Measurements from ENCODE around the gene UST. TPM values are rescaled to one million over a fixed set of nuclear protein-coding genes. Genes with fewer than 3 reads are reported as not detected.

The UST gene
- total and polyA plus RNA-seq, 4 donors = 0.24 to 2.7 (median 0.87) TPM

GRCh38 chr6:149063468-149063867 is 316.6 kb downstream of the UST start:
- no peaks in the 10 kb centered on the region for H3K27me3 ChIP-seq (ENCODE audit: control insufficient read depth in 4 of 4, insufficient read depth in 4 of 4, low read length in 3 of 4)
- no peak overlapping the region for H3K9ac ChIP-seq (ENCODE audit: low read depth in 1 of 2, low read length in 2 of 2)
- H3K9me3 ChIP-seq (ENCODE audit: control insufficient read depth in 4 of 4, low read length in 3 of 4) = no peaks in the 10 kb centered on the region
- H3K4me3 ChIP-seq (ENCODE audit: low read depth in 1 of 3, low read length in 3 of 3) = no peak overlapping the region
- 96% methylated on average over 3 of the region's 3 CpGs for WGBS
- H3K4me1 ChIP-seq (ENCODE audit: control insufficient read depth in 4 of 4, insufficient read depth in 4 of 4, low read length in 3 of 4) = peaks cover 0 to 30% (median 22%) of the 10 kb centered on the region in 4 donors
- no peak for DNase-seq (ENCODE audit: low spot score)
- TF ChIP-seq GABPA (IDR thresholded peaks at IDR 0.05 in 1 of 2, conservative IDR thresholded peaks at IDR 0.05 in 1 of 2) (no peak), HNF4G (IDR thresholded peaks at IDR 0.05) (no peak), SP1 (IDR thresholded peaks at IDR 0.05) (no peak)
- no peaks in the 10 kb centered on the region for H3K36me3 ChIP-seq (ENCODE audit: control insufficient read depth in 4 of 4, insufficient read depth in 3 of 4, low read depth in 1 of 4, low read length in 3 of 4)
- H3K27ac ChIP-seq (ENCODE audit: low read depth in 1 of 2, low read length in 2 of 2) = no peak overlapping the region

- TF ChIP-seq GABPA (IDR thresholded peaks at IDR 0.05 in 1 of 2, conservative IDR thresholded peaks at IDR 0.05 in 1 of 2) (no peak), JUND (IDR thresholded peaks at IDR 0.05) (no peak), FOXA2 (IDR thresholded peaks at IDR 0.05) (no peak), ATF3 (IDR thresholded peaks at IDR 0.05) (no peak)
- Histone ChIP-seq H3K27ac (ENCODE audit: low read depth in 1 of 2, low read length in 2 of 2) (no peak overlapping the region), H3K4me1 (ENCODE audit: control insufficient read depth in 4 of 4, insufficient read depth in 4 of 4, low read length in 3 of 4) (peaks cover 0 to 30% (median 22%) of the 10 kb centered on the region in 4 donors), H3K9ac (ENCODE audit: low read depth in 1 of 2, low read length in 2 of 2) (no peak overlapping the region), H3K4me3 (ENCODE audit: low read depth in 1 of 3, low read length in 3 of 3) (no peak overlapping the region), H3K9me3 (ENCODE audit: control insufficient read depth in 4 of 4, low read length in 3 of 4) (no peaks in the 10 kb centered on the region), H3K36me3 (ENCODE audit: control insufficient read depth in 4 of 4, insufficient read depth in 3 of 4, low read depth in 1 of 4, low read length in 3 of 4) (no peaks in the 10 kb centered on the region), H3K27me3 (ENCODE audit: control insufficient read depth in 4 of 4, insufficient read depth in 4 of 4, low read length in 3 of 4) (no peaks in the 10 kb centered on the region)
- WGBS = 91% methylated on average over 5 of the region's 5 CpGs
- DNase-seq (ENCODE audit: low spot score) = no peak
Observed at GRCh38 chr6:149064001-149064659, 317.3 kb downstream of the UST start.

DNA sequence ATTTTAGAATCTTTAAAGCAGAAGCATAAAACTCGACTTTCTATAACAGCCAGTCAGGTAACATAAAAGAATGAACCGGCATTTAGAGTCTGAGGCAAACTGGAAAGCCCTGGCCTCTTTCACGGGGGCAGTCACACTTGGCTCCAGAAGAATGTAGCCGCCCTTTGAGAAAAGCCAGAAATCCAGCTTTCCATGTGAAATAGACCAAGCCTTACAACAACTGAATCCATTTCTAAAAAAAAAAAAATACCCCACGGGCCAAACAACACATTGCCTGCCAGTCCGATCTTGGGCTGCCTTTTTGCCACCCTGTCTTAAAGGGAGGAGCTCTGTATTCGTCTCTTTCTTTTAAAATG is 317.8 kb downstream of the UST start:
- no peaks in the 10 kb centered on the region for H3K27me3 ChIP-seq (ENCODE audit: control insufficient read depth in 4 of 4, insufficient read depth in 4 of 4, low read length in 3 of 4)
- TF ChIP-seq YY1 (IDR thresholded peaks at IDR 0.05) = no peak
- H3K9ac ChIP-seq (ENCODE audit: low read depth in 1 of 2, low read length in 2 of 2) = no peak overlapping the region
- DNase-seq (ENCODE audit: low spot score) = no peak
- 90% methylated on average over 7 of the region's 7 CpGs for WGBS
- peaks cover 0 to 30% (median 22%) of the 10 kb centered on the region in 4 donors for H3K4me1 ChIP-seq (ENCODE audit: control insufficient read depth in 4 of 4, insufficient read depth in 4 of 4, low read length in 3 of 4)
- no peak overlapping the region for H3K4me3 ChIP-seq (ENCODE audit: low read depth in 1 of 3, low read length in 3 of 3)
- no peak overlapping the region for H3K27ac ChIP-seq (ENCODE audit: low read depth in 1 of 2, low read length in 2 of 2)
- H3K36me3 ChIP-seq (ENCODE audit: control insufficient read depth in 4 of 4, insufficient read depth in 3 of 4, low read depth in 1 of 4, low read length in 3 of 4) = no peaks in the 10 kb centered on the region
- no peaks in the 10 kb centered on the region for H3K9me3 ChIP-seq (ENCODE audit: control insufficient read depth in 4 of 4, low read length in 3 of 4)

GRCh38 chr6:149065121-149065520 is 318.3 kb downstream of the UST start:
- no peaks in the 10 kb centered on the region for H3K27me3 ChIP-seq (ENCODE audit: control insufficient read depth in 4 of 4, insufficient read depth in 4 of 4, low read length in 3 of 4)
- WGBS = 71% methylated on average over 4 of the region's 4 CpGs
- H3K4me3 ChIP-seq (ENCODE audit: low read depth in 1 of 3, low read length in 3 of 3) = no peak overlapping the region
- no peak overlapping the region for H3K9ac ChIP-seq (ENCODE audit: low read depth in 1 of 2, low read length in 2 of 2)
- DNase-seq (ENCODE audit: low spot score) = no peak
- H3K36me3 ChIP-seq (ENCODE audit: control insufficient read depth in 4 of 4, insufficient read depth in 3 of 4, low read depth in 1 of 4, low read length in 3 of 4) = no peaks in the 10 kb centered on the region
- H3K9me3 ChIP-seq (ENCODE audit: control insufficient read depth in 4 of 4, low read length in 3 of 4) = no peaks in the 10 kb centered on the region
- peaks cover 0 to 30% (median 22%) of the 10 kb centered on the region in 4 donors for H3K4me1 ChIP-seq (ENCODE audit: control insufficient read depth in 4 of 4, insufficient read depth in 4 of 4, low read length in 3 of 4)
- no peak overlapping the region for H3K27ac ChIP-seq (ENCODE audit: low read depth in 1 of 2, low read length in 2 of 2)
- TF ChIP-seq, protein P1, sequence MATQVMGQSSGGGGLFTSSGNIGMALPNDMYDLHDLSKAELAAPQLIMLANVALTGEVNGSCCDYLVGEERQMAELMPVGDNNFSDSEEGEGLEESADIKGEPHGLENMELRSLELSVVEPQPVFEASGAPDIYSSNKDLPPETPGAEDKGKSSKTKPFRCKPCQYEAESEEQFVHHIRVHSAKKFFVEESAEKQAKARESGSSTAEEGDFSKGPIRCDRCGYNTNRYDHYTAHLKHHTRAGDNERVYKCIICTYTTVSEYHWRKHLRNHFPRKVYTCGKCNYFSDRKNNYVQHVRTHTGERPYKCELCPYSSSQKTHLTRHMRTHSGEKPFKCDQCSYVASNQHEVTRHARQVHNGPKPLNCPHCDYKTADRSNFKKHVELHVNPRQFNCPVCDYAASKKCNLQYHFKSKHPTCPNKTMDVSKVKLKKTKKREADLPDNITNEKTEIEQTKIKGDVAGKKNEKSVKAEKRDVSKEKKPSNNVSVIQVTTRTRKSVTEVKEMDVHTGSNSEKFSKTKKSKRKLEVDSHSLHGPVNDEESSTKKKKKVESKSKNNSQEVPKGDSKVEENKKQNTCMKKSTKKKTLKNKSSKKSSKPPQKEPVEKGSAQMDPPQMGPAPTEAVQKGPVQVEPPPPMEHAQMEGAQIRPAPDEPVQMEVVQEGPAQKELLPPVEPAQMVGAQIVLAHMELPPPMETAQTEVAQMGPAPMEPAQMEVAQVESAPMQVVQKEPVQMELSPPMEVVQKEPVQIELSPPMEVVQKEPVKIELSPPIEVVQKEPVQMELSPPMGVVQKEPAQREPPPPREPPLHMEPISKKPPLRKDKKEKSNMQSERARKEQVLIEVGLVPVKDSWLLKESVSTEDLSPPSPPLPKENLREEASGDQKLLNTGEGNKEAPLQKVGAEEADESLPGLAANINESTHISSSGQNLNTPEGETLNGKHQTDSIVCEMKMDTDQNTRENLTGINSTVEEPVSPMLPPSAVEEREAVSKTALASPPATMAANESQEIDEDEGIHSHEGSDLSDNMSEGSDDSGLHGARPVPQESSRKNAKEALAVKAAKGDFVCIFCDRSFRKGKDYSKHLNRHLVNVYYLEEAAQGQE (IDR thresholded peaks at IDR 0.05) = no peak
- no peak for TF ChIP-seq RXRA (IDR thresholded peaks at IDR 0.05)
- TF ChIP-seq SP1 (IDR thresholded peaks at IDR 0.05) = no peak
- TF ChIP-seq FOXA1 (IDR thresholded peaks at IDR 0.05) = no peak
- TF ChIP-seq JUND (IDR thresholded peaks at IDR 0.05) = no peak
- TF ChIP-seq HNF4G (IDR thresholded peaks at IDR 0.05) = no peak
- no peak for TF ChIP-seq FOXA2 (IDR thresholded peaks at IDR 0.05)
- TF ChIP-seq TAF1 (conservative IDR thresholded peaks at IDR 0.05) = no peak
- TF ChIP-seq CTCF (IDR thresholded peaks at IDR 0.05; ENCODE audit: low read depth, low read length, missing input control) = no peak
- no peak for TF ChIP-seq NR2F2 (IDR thresholded peaks at IDR 0.05)
- TF ChIP-seq ATF3 (IDR thresholded peaks at IDR 0.05) = no peak
- TF ChIP-seq HNF4A (conservative IDR thresholded peaks at IDR 0.05) = no peak
- no peak for TF ChIP-seq ZBTB33 (IDR thresholded peaks at IDR 0.05)
- TF ChIP-seq GABPA (IDR thresholded peaks at IDR 0.05 in 1 of 2, conservative IDR thresholded peaks at IDR 0.05 in 1 of 2) = no peak
